Progenitor cell of endocrine pancreas (in vitro differentiated cells): ENCODE measurements around the gene ST8SIA4. TPM values are rescaled to one million over a fixed set of nuclear protein-coding genes. Genes with fewer than 3 reads are reported as not detected.

Source experiments
- DNase-seq: peaks from one replicate; pipeline ENCODE4 v3.0.0; 2021; ENCODE audit warnings: low spot score; ENCODE audit not compliant: unreplicated experiment
- H3K27ac Mint-ChIP-seq: 2 replicates; pipeline ENCODE4 v1.8.0; 2021; ENCODE audit warnings: mild to moderate bottlenecking, moderate library complexity, mixed read lengths
- H3K27me3 Mint-ChIP-seq: 2 replicates; pipeline ENCODE4 v1.8.0; 2021; ENCODE audit warnings: mixed read lengths
- H3K36me3 Mint-ChIP-seq: 2 replicates; pipeline ENCODE4 v1.8.0; 2022; ENCODE audit warnings: mixed read lengths; ENCODE audit not compliant: insufficient read depth
- H3K4me1 Mint-ChIP-seq: 2 replicates; pipeline ENCODE4 v1.8.0; 2021; ENCODE audit warnings: low read depth, mixed read lengths
- H3K4me3 Mint-ChIP-seq: 2 replicates; pipeline ENCODE4 v1.8.0; 2021; ENCODE audit warnings: low read depth, mild to moderate bottlenecking, moderate library complexity, mixed read lengths
- H3K9me3 Mint-ChIP-seq: 2 replicates; pipeline ENCODE4 v1.8.0; 2021; ENCODE audit warnings: low read depth, mixed read lengths
- total RNA-seq: library from RNA; stranded (reverse); gene quantifications from 2 replicates; pipeline ENCODE4 v1.2.1, GENCODE V29; 2021
- TF ChIP-seq, protein P1 (sequence below): fragments of 200-600 bp; sonication (generic); IDR thresholded peaks from one replicate; pipeline ENCODE4 v1.5.0; 2021; ENCODE audit warnings: antibody characterized with exemption, mild to moderate bottlenecking; ENCODE audit not compliant: unreplicated experiment

The ST8SIA4 gene
- total RNA-seq, 1 donor from 2014 or later: 5.5 TPM

DNA sequence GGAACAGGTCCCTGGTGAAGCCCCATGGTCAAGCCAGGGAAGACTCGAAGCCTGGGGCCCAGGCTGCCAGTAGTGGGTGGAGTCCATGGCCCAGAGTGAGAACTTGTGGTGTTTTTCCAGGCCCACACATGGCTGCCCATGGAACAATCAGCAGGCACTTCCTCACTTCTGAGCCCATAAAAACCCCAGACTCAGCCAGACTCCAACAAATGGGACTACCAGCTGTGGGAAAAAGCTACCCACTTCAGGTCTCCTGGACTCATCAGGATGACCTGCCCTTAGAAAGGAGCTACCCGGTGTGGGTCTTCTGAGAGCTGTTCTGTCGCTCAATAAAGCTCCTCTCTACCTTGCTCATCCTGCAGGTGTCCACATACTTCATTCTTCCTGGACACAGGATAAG is 108.9 kb downstream of the ST8SIA4 start:
- H3K4me3 Mint-ChIP-seq: no peak overlapping the region
- no peaks in the 10 kb centered on the region for H3K27me3 Mint-ChIP-seq
- no peak overlapping the region for H3K27ac Mint-ChIP-seq
- no peak for DNase-seq
- H3K9me3 Mint-ChIP-seq: no peaks in the 10 kb centered on the region
- peaks cover 34% of the 10 kb centered on the region for H3K4me1 Mint-ChIP-seq
- TF ChIP-seq, protein P1, sequence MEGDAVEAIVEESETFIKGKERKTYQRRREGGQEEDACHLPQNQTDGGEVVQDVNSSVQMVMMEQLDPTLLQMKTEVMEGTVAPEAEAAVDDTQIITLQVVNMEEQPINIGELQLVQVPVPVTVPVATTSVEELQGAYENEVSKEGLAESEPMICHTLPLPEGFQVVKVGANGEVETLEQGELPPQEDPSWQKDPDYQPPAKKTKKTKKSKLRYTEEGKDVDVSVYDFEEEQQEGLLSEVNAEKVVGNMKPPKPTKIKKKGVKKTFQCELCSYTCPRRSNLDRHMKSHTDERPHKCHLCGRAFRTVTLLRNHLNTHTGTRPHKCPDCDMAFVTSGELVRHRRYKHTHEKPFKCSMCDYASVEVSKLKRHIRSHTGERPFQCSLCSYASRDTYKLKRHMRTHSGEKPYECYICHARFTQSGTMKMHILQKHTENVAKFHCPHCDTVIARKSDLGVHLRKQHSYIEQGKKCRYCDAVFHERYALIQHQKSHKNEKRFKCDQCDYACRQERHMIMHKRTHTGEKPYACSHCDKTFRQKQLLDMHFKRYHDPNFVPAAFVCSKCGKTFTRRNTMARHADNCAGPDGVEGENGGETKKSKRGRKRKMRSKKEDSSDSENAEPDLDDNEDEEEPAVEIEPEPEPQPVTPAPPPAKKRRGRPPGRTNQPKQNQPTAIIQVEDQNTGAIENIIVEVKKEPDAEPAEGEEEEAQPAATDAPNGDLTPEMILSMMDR: no peak
- no peaks in the 10 kb centered on the region for H3K36me3 Mint-ChIP-seq

DNA sequence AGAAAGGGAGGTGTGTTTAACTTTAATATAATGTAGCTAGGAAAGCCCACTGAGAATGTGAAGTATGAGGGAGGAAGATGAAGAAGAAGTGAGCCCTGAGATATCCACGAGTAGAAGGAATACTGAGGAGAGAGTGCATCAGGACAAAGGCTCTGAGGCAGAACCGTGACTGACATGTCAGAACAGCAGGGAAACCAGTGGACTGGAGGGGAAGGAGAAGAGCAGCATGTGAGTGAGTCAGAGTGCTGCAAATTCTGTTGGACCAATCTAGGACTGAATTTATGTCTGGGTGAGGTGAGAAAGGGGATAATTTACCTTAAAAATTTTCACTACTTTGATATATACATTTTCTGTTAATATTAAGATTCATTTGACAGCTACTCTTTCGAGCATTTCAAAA is 110.3 kb downstream of the ST8SIA4 start:
- TF ChIP-seq, protein P1: no peak
- no peak for DNase-seq
- Mint-ChIP-seq H3K27ac (no peak overlapping the region), H3K27me3 (no peaks in the 10 kb centered on the region), H3K4me1 (peaks cover 46% of the 10 kb centered on the region), H3K9me3 (no peaks in the 10 kb centered on the region), H3K4me3 (no peak overlapping the region), H3K36me3 (no peaks in the 10 kb centered on the region)

DNA sequence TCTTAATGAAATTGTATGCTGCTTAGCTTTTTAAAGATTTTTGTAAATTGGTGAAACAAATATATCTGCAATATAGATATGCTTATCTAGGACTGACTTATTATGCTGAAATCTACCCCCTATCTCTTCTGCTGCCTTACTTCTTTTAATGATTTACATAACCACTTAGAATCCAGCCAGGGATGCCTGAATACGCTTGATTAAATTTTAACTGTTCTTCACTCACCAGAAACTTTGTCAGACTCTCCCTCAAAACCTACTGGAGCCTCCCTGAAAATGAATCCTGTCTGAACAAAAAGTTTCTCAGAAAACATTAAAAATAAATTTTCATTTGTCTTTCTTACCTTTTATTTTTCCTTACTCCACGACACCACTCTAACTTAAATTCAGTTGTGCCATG is 111.7 kb downstream of the ST8SIA4 start:
- peaks cover 3% of the 10 kb centered on the region for H3K9me3 Mint-ChIP-seq

DNA sequence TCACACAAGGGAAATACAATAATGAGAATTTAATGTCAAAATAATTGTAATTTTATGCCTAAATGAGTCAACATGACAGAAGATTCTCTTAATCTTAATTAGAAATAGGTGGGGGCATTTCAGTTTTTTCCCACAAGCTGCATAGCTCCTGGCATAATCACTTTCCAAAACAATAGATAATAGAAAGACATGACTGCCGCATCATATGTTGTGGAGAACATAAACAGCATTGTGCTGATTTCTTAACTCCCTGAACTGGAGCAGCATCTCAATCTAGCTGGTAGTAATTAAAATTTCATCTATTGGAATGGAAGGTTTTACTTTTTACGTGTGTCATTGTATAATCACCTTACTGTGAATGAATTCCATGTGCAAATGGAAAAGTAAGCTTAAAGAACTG is 112.1 kb downstream of the ST8SIA4 start:
- TF ChIP-seq, protein P1: no peak
- no peak overlapping the region for H3K27ac Mint-ChIP-seq
- H3K4me3 Mint-ChIP-seq: no peak overlapping the region
- H3K36me3 Mint-ChIP-seq: peaks cover 1% of the 10 kb centered on the region
- no peak for DNase-seq
- no peaks in the 10 kb centered on the region for H3K27me3 Mint-ChIP-seq
- H3K4me1 Mint-ChIP-seq: peaks cover 52% of the 10 kb centered on the region
- H3K9me3 Mint-ChIP-seq: peaks cover 7% of the 10 kb centered on the region

More for the DNA sequence above, 111.7 kb downstream of the ST8SIA4 start:
- Mint-ChIP-seq H3K36me3 (no peaks in the 10 kb centered on the region), H3K27me3 (no peaks in the 10 kb centered on the region), H3K27ac (no peak overlapping the region), H3K4me1 (peaks cover 49% of the 10 kb centered on the region), H3K4me3 (peak overlapping the region; percentile 11)
- DNase-seq: no peak
- TF ChIP-seq, protein P1: no peak

DNA sequence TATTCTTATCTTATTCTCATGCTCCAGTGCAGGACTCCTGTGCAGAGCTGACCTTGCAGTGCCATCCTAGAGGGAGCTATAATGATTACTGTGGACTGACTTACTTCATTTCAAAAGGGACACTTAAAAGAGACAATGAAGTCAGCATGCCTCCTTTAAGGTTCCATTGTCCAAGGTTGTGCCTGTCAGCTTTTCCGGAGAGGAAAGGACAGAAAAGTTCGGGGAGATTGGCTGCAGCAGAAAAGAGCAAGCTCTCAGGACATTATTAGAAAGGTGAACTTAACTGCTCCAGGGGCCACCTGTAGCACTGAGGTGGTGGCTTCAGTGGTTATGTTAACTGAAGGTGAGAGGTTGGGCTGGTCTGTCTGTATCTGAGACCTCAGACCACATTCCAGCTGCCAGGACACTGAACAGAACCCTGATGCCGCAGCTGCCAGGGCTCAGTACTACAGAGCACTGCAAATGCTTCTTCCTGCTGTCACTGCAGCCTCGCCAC is 112.9 kb downstream of the ST8SIA4 start:
- Mint-ChIP-seq H3K27me3 (no peaks in the 10 kb centered on the region), H3K36me3 (peaks cover 1% of the 10 kb centered on the region), H3K4me3 (peak overlapping the region; percentile 32), H3K9me3 (peaks cover 7% of the 10 kb centered on the region), H3K27ac (peak overlapping the region; percentile 11), H3K4me1 (peaks cover 52% of the 10 kb centered on the region)
- DNase-seq: no peak
- TF ChIP-seq, protein P1: peak; percentile 8
